Astrocyte (in vitro differentiated cells and primary cell): ENCODE data around the gene GLP1R.

Experiments
- CTCF ChIP-seq: IDR thresholded peaks from 2 replicates; pipeline ENCODE4 v1.5.1; 2011; ENCODE audit warnings: low read depth, mild to moderate bottlenecking, inconsistent platforms, low read length, moderate library complexity; ENCODE audit not compliant: insufficient read depth
- EZH2 ChIP-seq: IDR thresholded peaks from 2 replicates; pipeline ENCODE4 v1.6.1; 2012; ENCODE audit warnings: mild to moderate bottlenecking, low read length, inconsistent platforms; ENCODE audit not compliant: insufficient read depth

DNA sequence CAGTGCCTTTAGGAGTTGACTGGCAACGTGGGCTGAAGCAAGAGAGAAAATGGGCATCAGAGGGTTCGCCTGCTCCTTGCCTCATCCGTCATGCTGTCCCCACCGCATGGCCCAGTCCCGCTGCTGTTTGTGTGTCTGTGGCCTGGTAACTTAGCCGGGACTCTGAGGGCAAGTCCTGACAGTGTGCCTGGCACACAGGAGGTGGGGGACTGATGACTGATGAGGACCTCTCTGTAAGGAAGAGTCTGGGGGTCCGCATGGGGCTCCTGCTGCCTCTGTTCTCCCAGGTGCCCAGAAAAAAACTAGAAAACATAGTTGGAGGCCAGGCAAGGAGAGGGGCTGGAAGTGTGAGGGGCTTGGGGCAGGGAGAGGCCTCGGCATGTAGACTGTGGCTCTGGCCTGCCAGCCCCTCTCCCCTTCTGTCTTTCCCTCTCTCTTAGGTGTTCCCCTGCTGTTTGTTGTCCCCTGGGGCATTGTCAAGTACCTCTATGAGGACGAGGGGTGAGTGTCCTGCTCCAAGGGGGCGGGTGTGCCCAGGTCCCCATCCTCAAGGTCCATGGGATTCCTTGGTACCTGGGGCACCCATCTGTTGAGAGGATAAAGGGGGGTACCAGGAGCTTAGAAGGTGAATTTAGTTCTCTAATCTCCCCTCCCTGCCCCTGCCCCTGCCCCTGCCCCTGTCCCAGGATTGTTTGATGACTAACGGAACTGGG, 29.5 kb downstream of the GLP1R start:
- TF ChIP-seq EZH2 (no peak), CTCF (no peak)
